MG63 (cell line): ENCODE data around the gene DEFB108B. TPM values are rescaled to one million over a fixed set of nuclear protein-coding genes. Genes with fewer than 3 reads are reported as not detected.
"Not testable (repeated sequence)": the region's sequence is repeated elsewhere in the genome, so short reads cannot be mapped to it uniquely, and the experiment has no call there.

Experiments used
- DNase-seq: peaks from one replicate; pipeline ENCODE4 v3.0.0-alpha.2; 2020
- H3K27me3 ChIP-seq: fragments of 250-450 bp; sonication (Bioruptor Pico); 2 replicates; pipeline ENCODE4 v1.5.1; 2020; ENCODE audit warnings: mild to moderate bottlenecking, moderate library complexity
- H3K36me3 ChIP-seq: fragments of 250-450 bp; sonication (Bioruptor Pico); 2 replicates; pipeline ENCODE4 v1.5.1; 2020; ENCODE audit warnings: mild to moderate bottlenecking, moderate library complexity
- H3K4me3 ChIP-seq: fragments of 250-450 bp; sonication (Bioruptor Pico); 2 replicates; pipeline ENCODE4 v1.5.1; 2020; ENCODE audit warnings: mild to moderate bottlenecking, moderate library complexity
- H3K9me3 ChIP-seq: fragments of 250-450 bp; sonication (Bioruptor Pico); 2 replicates; pipeline ENCODE4 v1.5.1; 2020; ENCODE audit warnings: mild to moderate bottlenecking, moderate library complexity
- total RNA-seq: library from RNA; depleted of rRNA; stranded (reverse); fragments of >200 nt; shearing (Covaris generic); gene quantifications from 2 replicates; pipeline ENCODE4 v1.2.3, GENCODE V29; 2014; ENCODE audit warnings: low replicate concordance; rRNA removed

Gene DEFB108B
- total RNA-seq, 1 experiment from 2014 or later: not detected

- not testable (repeated sequence) for H3K4me3 ChIP-seq, DNase-seq, H3K36me3 ChIP-seq, H3K9me3 ChIP-seq, H3K27me3 ChIP-seq
Measured at GRCh38 chr11:71876262-71876661, 43.3 kb downstream of the DEFB108B start.

DNA sequence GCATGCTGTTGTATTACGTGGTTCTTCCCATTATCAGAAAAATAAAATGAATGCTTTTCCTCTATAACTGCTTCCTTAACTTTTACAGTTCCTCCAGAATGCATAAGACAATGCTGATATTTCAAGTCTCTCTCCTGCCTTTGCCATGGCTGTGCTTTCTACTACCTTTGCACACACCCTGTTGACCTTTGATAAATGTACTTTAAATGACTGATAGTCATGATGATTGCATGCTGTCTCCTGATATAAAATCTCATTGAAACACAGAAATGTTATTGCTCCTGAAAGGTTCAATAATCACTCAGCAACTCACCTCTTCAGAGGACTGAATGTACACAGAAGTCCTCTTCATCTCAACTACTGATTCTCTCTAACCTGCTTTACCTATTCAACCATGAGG is 45.1 kb downstream of the DEFB108B start, which contains the start of gene DEFB131B:
DEFB131B (plus strand) TSS at position 395 of the 400 bp plus-strand sequence; CDS start at position 395, 0 bp downstream.
- not testable (repeated sequence) for H3K9me3 ChIP-seq, H3K4me3 ChIP-seq, H3K27me3 ChIP-seq, H3K36me3 ChIP-seq, DNase-seq

GRCh38 chr11:71885806-71886205 is 52.8 kb downstream of the DEFB108B start:
- H3K36me3 ChIP-seq, H3K27me3 ChIP-seq, DNase-seq, H3K9me3 ChIP-seq, H3K4me3 ChIP-seq: not testable (repeated sequence)

Other genes with a start within 250 kb of the DEFB108B start
- gene DEFB131B, start 45.3 kb downstream of the DEFB108B start, total RNA-seq: not detected in 2 replicates
- gene XNDC1N, start 95.4 kb downstream of the DEFB108B start, total RNA-seq: 4.8 and 7.7 TPM in 2 replicates
- 24.2 and 36.2 TPM in 2 replicates for gene RNF121, start 95.8 kb downstream of the DEFB108B start, total RNA-seq
- 1.0 TPM in 1 of 2 replicates, not detected in the other for gene IL18BP, start 165.7 kb downstream of the DEFB108B start, total RNA-seq
- 104 and 158 TPM in 2 replicates for gene NUMA1, start 247.3 kb downstream of the DEFB108B start, total RNA-seq
- gene LRRC51, start 247.7 kb downstream of the DEFB108B start, total RNA-seq: 11.6 and 17.4 TPM in 2 replicates